GM23338 (cell line): ENCODE data around the gene CDH4. TPM values are rescaled to one million over a fixed set of nuclear protein-coding genes. Genes with fewer than 3 reads are reported as not detected.
A peak's percentile ranks its signal among the peaks of the same experiment; 100 is the strongest.

Experiments
- ATAC-seq: fragments of 200-7000 bp; cut with Tn5 transposase; 3 replicates; pipeline ENCODE4 v1.9.1; 2020
- DNase-seq: peaks from one replicate; pipeline ENCODE4 v3.0.0-alpha.2; 2015; ENCODE audit warnings: low spot score
- H2AFZ ChIP-seq: fragments of 200-600 bp; sonication (generic); 2 replicates; pipeline ENCODE4 v1.8.0; 2016; ENCODE audit warnings: antibody characterized with exemption, mild to moderate bottlenecking, moderate library complexity
- H3F3A ChIP-seq: fragments of 200-600 bp; sonication (generic); replicated peaks from 2 replicates; pipeline ENCODE4 v1.8.0; 2017; ENCODE audit warnings: antibody characterized with exemption, mixed run types, low read depth
- H3K27ac ChIP-seq: fragments of 200-600 bp; sonication (generic); 2 replicates; pipeline ENCODE4 v1.6.1; 2016; ENCODE audit warnings: low read depth
- H3K27me3 ChIP-seq: fragments of 200-600 bp; sonication (generic); 2 replicates; pipeline ENCODE4 v1.8.0; 2016; ENCODE audit warnings: mild to moderate bottlenecking, mixed run types, moderate library complexity; ENCODE audit not compliant: insufficient read depth
- H3K36me3 ChIP-seq: fragments of 200-600 bp; sonication (generic); 2 replicates; pipeline ENCODE4 v1.8.0; 2016; ENCODE audit warnings: mild to moderate bottlenecking; ENCODE audit not compliant: insufficient read depth
- H3K4me1 ChIP-seq: fragments of 200-600 bp; sonication (generic); 2 replicates; pipeline ENCODE4 v1.8.0; 2016; ENCODE audit warnings: mild to moderate bottlenecking, moderate library complexity; ENCODE audit not compliant: insufficient read depth
- H3K4me2 ChIP-seq: fragments of 200-600 bp; sonication (generic); 2 replicates; pipeline ENCODE4 v1.7.1; 2017; ENCODE audit warnings: mixed run types
- H3K4me3 ChIP-seq: fragments of 200-600 bp; sonication (generic); 2 replicates; pipeline ENCODE4 v1.6.1; 2016; ENCODE audit warnings: mixed run types
- H3K79me2 ChIP-seq: fragments of 200-600 bp; sonication (generic); replicated peaks from 2 replicates; pipeline ENCODE4 v1.8.0; 2017; ENCODE audit warnings: mild to moderate bottlenecking; ENCODE audit not compliant: insufficient read depth
- H3K9me2 ChIP-seq: fragments of 200-600 bp; sonication (generic); 2 replicates; pipeline ENCODE4 v1.8.0; 2017; ENCODE audit not compliant: insufficient read depth
- H4K20me1 ChIP-seq: fragments of 200-600 bp; sonication (generic); replicated peaks from 2 replicates; pipeline ENCODE4 v1.8.0; 2017; ENCODE audit warnings: mild to moderate bottlenecking; ENCODE audit not compliant: insufficient read depth
- H3K27ac Mint-ChIP-seq: 2 replicates; pipeline ENCODE4 v1.8.0; 2020; ENCODE audit warnings: inconsistent platforms, mild to moderate bottlenecking, moderate library complexity, mixed read lengths
- H3K27me3 Mint-ChIP-seq: 3 replicates; pipeline ENCODE4 v1.8.0; 2022; ENCODE audit warnings: low read depth, mild to moderate bottlenecking, moderate library complexity, mixed read lengths, inconsistent platforms; ENCODE audit not compliant: insufficient read depth, poor library complexity
- H3K36me3 Mint-ChIP-seq: 3 replicates; pipeline ENCODE4 v1.8.0; 2021; ENCODE audit warnings: low read depth, mild to moderate bottlenecking, inconsistent platforms, moderate library complexity, mixed read lengths
- H3K4me1 Mint-ChIP-seq: 3 replicates; pipeline ENCODE4 v1.8.0; 2020; ENCODE audit warnings: mild to moderate bottlenecking, inconsistent platforms, mixed read lengths
- H3K4me3 Mint-ChIP-seq: 3 replicates; pipeline ENCODE4 v1.8.0; 2021; ENCODE audit warnings: moderate library complexity, mild to moderate bottlenecking, inconsistent platforms, mixed read lengths
- H3K9me3 Mint-ChIP-seq: 3 replicates; pipeline ENCODE4 v1.8.0; 2020; ENCODE audit warnings: moderate library complexity, mild to moderate bottlenecking, inconsistent platforms, mixed read lengths
- CTCF ChIP-seq, 2 experiments: fragments of 200-600 bp in 1 of 2; sonication (generic) in 1 of 2; conservative IDR thresholded peaks; 2 replicates each; pipeline versions ENCODE4 v1.5.1 to v1.6.1; 2016 to 2017; ENCODE audit warnings: antibody characterized with exemption in 2 of 2, low read depth in 2 of 2, mild to moderate bottlenecking in 2 of 2, moderate library complexity in 1 of 2
- EZH2 ChIP-seq: fragments of 200-600 bp; sonication (generic); IDR thresholded peaks from one replicate; pipeline ENCODE4 v1.8.0; 2017; ENCODE audit warnings: antibody characterized with exemption, mild to moderate bottlenecking, low read depth; ENCODE audit not compliant: unreplicated experiment
- JUNB ChIP-seq: IDR thresholded peaks from one replicate; pipeline ENCODE4 v1.6.1; 2016; ENCODE audit warnings: antibody characterized with exemption; ENCODE audit not compliant: unreplicated experiment
- NANOG ChIP-seq: IDR thresholded peaks from 2 replicates; pipeline ENCODE4 v1.6.1; 2016; ENCODE audit warnings: antibody characterized with exemption, borderline replicate concordance
- ZNF331 ChIP-seq: fragments of 250-450 bp; sonication (Bioruptor Pico); IDR thresholded peaks from 2 replicates; pipeline ENCODE4 v1.5.0; 2020; ENCODE audit warnings: low read depth, mild to moderate bottlenecking, moderate library complexity
- ZNF462 ChIP-seq: fragments of 250-450 bp; sonication (Bioruptor Pico); IDR thresholded peaks from 2 replicates; pipeline ENCODE4 v1.5.0; 2020; ENCODE audit warnings: mild to moderate bottlenecking, moderate library complexity
- polyA plus RNA-seq: library from polyadenylated mRNA; unstranded; fragments of >200 nt; fragmentation: Nextera tagmentation; extraction: Ambion mirVana; gene quantifications from 2 replicates; pipeline ENCODE4 v1.2.1, GENCODE V29; 2016
- total RNA-seq: library from RNA; depleted of rRNA; stranded (reverse); fragments of >200 nt; shearing (Covaris generic); gene quantifications from 2 replicates; pipeline ENCODE4 v1.2.3, GENCODE V29; 2014

CDH4 gene
- total and polyA plus RNA-seq, 2 experiments from 2014 or later = 1.2 to 4.2 TPM

- no peaks in the 10 kb centered on the region for H3F3A ChIP-seq
- peaks cover 11% of the 10 kb centered on the region for H3K4me1 Mint-ChIP-seq
- no peak overlapping the region for H3K4me3 Mint-ChIP-seq
- H3K79me2 ChIP-seq = peaks cover 5% of the 10 kb centered on the region
- no peaks in the 10 kb centered on the region for H3K9me2 ChIP-seq
- peak; percentile 43 for ATAC-seq
- no peak overlapping the region for H2AFZ ChIP-seq
- H3K36me3 Mint-ChIP-seq = peaks cover 29% of the 10 kb centered on the region
- H4K20me1 ChIP-seq = peaks cover 7% of the 10 kb centered on the region
- no peak overlapping the region for H3K4me3 ChIP-seq
- no peaks in the 10 kb centered on the region for H3K9me3 Mint-ChIP-seq
- H3K4me2 ChIP-seq = no peak overlapping the region
- TF ChIP-seq CTCF (conservative IDR thresholded peaks at IDR 0.05; ENCODE audit: low read depth in 2 of 2) (peak in 1 of 2 experiments; percentile 17; a peak in 1 of 4 replicates), JUNB (no peak), ZNF331 (CRISPR knock-in tag) (no peak), NANOG (no peak)
- no peaks in the 10 kb centered on the region; the same call in 1 of the 2 replicates for H3K4me1 ChIP-seq
- H3K36me3 ChIP-seq = no peaks in the 10 kb centered on the region
- H3K27me3 ChIP-seq = no peaks in the 10 kb centered on the region
- peaks cover 11% of the 10 kb centered on the region for H3K27me3 Mint-ChIP-seq
- H3K27ac ChIP-seq = no peak overlapping the region
- H3K27ac Mint-ChIP-seq = peak overlapping the region; percentile 62; the same call in 1 of the 2 replicates
- no peak for DNase-seq
Measured at GRCh38 chr20:61976263-61976643, 724.2 kb downstream of the CDH4 start.

GRCh38 chr20:61976644-61977418 is 724.8 kb downstream of the CDH4 start:
- H3K9me2 ChIP-seq = no peaks in the 10 kb centered on the region
- ATAC-seq (peak; percentile 18; the same call in 2 of the 3 replicates), DNase-seq (no peak)
- H4K20me1 ChIP-seq = peaks cover 8% of the 10 kb centered on the region
- Mint-ChIP-seq H3K4me3 (no peak overlapping the region), H3K9me3 (no peaks in the 10 kb centered on the region; the same call in 2 of the 3 replicates), H3K27me3 (peaks cover 12% of the 10 kb centered on the region), H3K36me3 (peaks cover 33% of the 10 kb centered on the region), H3K4me1 (peaks cover 11% of the 10 kb centered on the region), H3K27ac (no peak overlapping the region)
- no peak for TF ChIP-seq NANOG
- TF ChIP-seq EZH2 = no peak
- no peak for TF ChIP-seq JUNB
- no peak for TF ChIP-seq CTCF (conservative IDR thresholded peaks at IDR 0.05; ENCODE audit: low read depth in 2 of 2)
- no peak for TF ChIP-seq ZNF462
- no peak for TF ChIP-seq ZNF331 (CRISPR knock-in tag)
- no peak overlapping the region for H3K4me3 ChIP-seq
- no peak overlapping the region for H3K4me2 ChIP-seq
- no peaks in the 10 kb centered on the region; the same call in 1 of the 2 replicates for H3K4me1 ChIP-seq
- no peaks in the 10 kb centered on the region for H3F3A ChIP-seq
- H3K27ac ChIP-seq = no peak overlapping the region
- peaks cover 7% of the 10 kb centered on the region for H3K79me2 ChIP-seq
- H3K36me3 ChIP-seq = no peaks in the 10 kb centered on the region
- no peak overlapping the region for H2AFZ ChIP-seq
- no peaks in the 10 kb centered on the region for H3K27me3 ChIP-seq
